ENCODE measurements around the gene HMHB1.
"Not testable (repeated sequence)": the region's sequence is repeated elsewhere in the genome, so short reads cannot be mapped to it uniquely, and the experiment has no call there.

HMHB1 gene

GRCh38 chr5:143805861-143806260, 6.1 kb upstream of the HMHB1 start:
- DNase-seq: no peak

- no peak for DNase-seq
Observed at GRCh38 chr5:143806579-143806978, 5.4 kb upstream of the HMHB1 start.

GRCh38 chr5:143807401-143807800, 4.6 kb upstream of the HMHB1 start:
- no peak for DNase-seq

- DNase-seq: not testable (repeated sequence)
Observed at GRCh38 chr5:143816370-143816769, 4.4 kb downstream of the HMHB1 start.

- no peak for DNase-seq
Observed at GRCh38 chr5:143819716-143820115, 7.8 kb downstream of the HMHB1 start.

- no peak for DNase-seq
Observed at GRCh38 chr5:143820451-143820850, 8.5 kb downstream of the HMHB1 start.

- DNase-seq: peak; percentile 79
Observed at GRCh38 chr5:143824851-143825720, 13.1 kb downstream of the HMHB1 start.

- DNase-seq: no peak
Observed at GRCh38 chr5:143826951-143827444, 15.0 kb downstream of the HMHB1 start.

GRCh38 chr5:143828710-143829109, 16.7 kb downstream of the HMHB1 start:
- DNase-seq: no peak

GRCh38 chr5:143833177-143833576, 21.2 kb downstream of the HMHB1 start:
- DNase-seq: no peak

GRCh38 chr5:143835251-143835650, 23.3 kb downstream of the HMHB1 start:
- no peak for DNase-seq

GRCh38 chr5:143836161-143836725, 24.3 kb downstream of the HMHB1 start:
- no peak for DNase-seq

- DNase-seq: no peak
Observed at GRCh38 chr5:143837306-143837848, 25.4 kb downstream of the HMHB1 start.

- DNase-seq: no peak
Observed at GRCh38 chr5:143841446-143841845, 29.5 kb downstream of the HMHB1 start.

- no peak for DNase-seq
Observed at GRCh38 chr5:143842920-143843319, 31.0 kb downstream of the HMHB1 start.

GRCh38 chr5:143843461-143843860, 31.5 kb downstream of the HMHB1 start:
- DNase-seq: no peak

- no peak for DNase-seq
Observed at GRCh38 chr5:143850050-143850683, 38.2 kb downstream of the HMHB1 start.

- DNase-seq: no peak
Observed at GRCh38 chr5:143851383-143851782, 39.4 kb downstream of the HMHB1 start.

GRCh38 chr5:143860211-143860610, 48.2 kb downstream of the HMHB1 start:
- DNase-seq: no peak

GRCh38 chr5:143862271-143862670, 50.3 kb downstream of the HMHB1 start:
- DNase-seq: no peak

GRCh38 chr5:143865426-143866025, 53.6 kb downstream of the HMHB1 start:
- no peak for DNase-seq

All from T-helper 9 cell (primary cell).